Measurements from ENCODE around the gene PKD2.

- TF ChIP-seq CTCF (IDR thresholded peaks at IDR 0.05) (no peak), EP300 (IDR thresholded peaks at IDR 0.05) (no peak)
These were observed 21.6 kb upstream of the PKD2 start for GRCh38 chr4:87985887-87986200.
